HepG2 (cell line): ENCODE measurements around the gene AFF2. TPM values are rescaled to one million over a fixed set of nuclear protein-coding genes. Genes with fewer than 3 reads are reported as not detected.

Source experiments
- ATAC-seq: fragments of 200-7000 bp; cut with Tn5 transposase; 3 replicates; pipeline ENCODE4 v1.9.1; 2020; ENCODE audit warnings: mild to moderate bottlenecking, moderate library complexity
- BruUV-seq: library from RNA; stranded (reverse); fragments of 400-500 nt; replicated peaks from 2 replicates; lab custom pipeline; 2021; lab: Mats Ljungman, UMichigan
- CTCF ChIA-PET: fragments of 300-600 bp; formaldehyde crosslinking; extraction: SDS; loops from one replicate; lab custom pipeline; 2021; ENCODE audit warnings: low total read pairs, inconsistent platforms, low intra/inter-chr PET ratio; lab: Yijun Ruan, JAX
- POLR2A ChIA-PET: fragments of 350-600 bp; sonication (Branson Sonifier 250); formaldehyde crosslinking; loops from one replicate; lab custom pipeline; 2020; ENCODE audit warnings: antibody characterized with exemption, inconsistent platforms; lab: Yijun Ruan, JAX
- DNase-seq: peaks from one replicate; pipeline ENCODE4 v3.0.0-alpha.2; 2015; ENCODE audit warnings: low spot score
- FAIRE-seq: peaks from 3 replicates; lab custom pipeline; 2011; peaks lifted over from hg19 to GRCh38; lab: Jason Lieb, UNC
- H2AFZ ChIP-seq: one replicate; pipeline ENCODE4 v1.6.1; 2011; ENCODE audit warnings: low read length, inconsistent platforms
- H3K27ac ChIP-seq: fragments of 300-600 bp; 3 replicates; pipeline ENCODE4 v1.8.0; 2011; ENCODE audit warnings: mixed run types, mild to moderate bottlenecking, mixed read lengths, low read length, inconsistent platforms; ENCODE audit not compliant: insufficient read depth; ENCODE audit errors: extremely low read length
- H3K27me3 ChIP-seq, 2 experiments: fragments of 200-600 bp in 1 of 2; 2 replicates in 1 of 2; 3 replicates in 1 of 2; pipeline versions ENCODE4 v1.6.0 to v1.8.0; 2011; ENCODE audit warnings: low read length in 2 of 2, mild to moderate bottlenecking in 2 of 2, moderate library complexity in 2 of 2, inconsistent platforms in 1 of 2; ENCODE audit not compliant: insufficient read depth in 2 of 2, control insufficient read depth in 1 of 2
- H3K36me3 ChIP-seq, 2 experiments: fragments of 200-600 bp in 1 of 2; replicated peaks in 1 of 2; 2 replicates in 1 of 2; 3 replicates in 1 of 2; pipeline versions ENCODE4 v1.5.1 to v1.8.0; 2011; ENCODE audit warnings: low read length in 2 of 2, inconsistent platforms in 1 of 2; ENCODE audit not compliant: insufficient read depth in 2 of 2, control insufficient read depth in 1 of 2
- H3K4me1 ChIP-seq: 2 replicates; pipeline ENCODE4 v1.5.1; 2012; ENCODE audit warnings: low read length, inconsistent platforms; ENCODE audit not compliant: insufficient read depth
- H3K4me2 ChIP-seq: 2 replicates; pipeline ENCODE4 v1.6.0; 2011; ENCODE audit warnings: low read depth, low read length, inconsistent platforms
- H3K4me3 ChIP-seq, 3 experiments: fragments of 200-600 bp in 1 of 3; sonication (generic), shearing (Covaris generic) in 1 of 3; replicated peaks in 1 of 3; 2 replicates each; pipeline ENCODE4 v1.5.1; 2011 to 2016; ENCODE audit warnings: low read length in 3 of 3, inconsistent platforms in 2 of 3, low read depth in 2 of 3, mild to moderate bottlenecking in 2 of 3, control low read depth in 1 of 3, mixed read lengths in 1 of 3; ENCODE audit not compliant: insufficient read depth in 1 of 3
- H3K79me2 ChIP-seq: one replicate; pipeline ENCODE4 v1.6.1; 2011; ENCODE audit warnings: low read length, inconsistent platforms; ENCODE audit not compliant: insufficient read depth
- H3K9ac ChIP-seq: 2 replicates; pipeline ENCODE4 v1.6.0; 2011; ENCODE audit warnings: mild to moderate bottlenecking, low read depth, low read length, inconsistent platforms; ENCODE audit not compliant: insufficient read depth
- H3K9me3 ChIP-seq: 2 replicates; pipeline ENCODE4 v1.5.1; 2012; ENCODE audit warnings: mild to moderate bottlenecking, low read length
- H4K20me1 ChIP-seq: 2 replicates; pipeline ENCODE4 v1.6.0; 2011; ENCODE audit warnings: inconsistent platforms, mild to moderate bottlenecking, low read length, moderate library complexity; ENCODE audit not compliant: insufficient read depth
- AHDC1 ChIP-seq: sonication (generic); formaldehyde crosslinking; IDR thresholded peaks from 2 replicates; pipeline ENCODE4 v1.5.1; 2020; ENCODE audit warnings: mild to moderate bottlenecking, missing genetic modification reagents, borderline replicate concordance
- ISX ChIP-seq: sonication (generic); formaldehyde crosslinking; conservative IDR thresholded peaks from 2 replicates; pipeline ENCODE4 v1.5.0; 2020; ENCODE audit warnings: missing genetic modification reagents
- POLR2A ChIP-seq, 2 experiments: IDR thresholded peaks; 2 replicates each; pipeline ENCODE4 v1.6.1; 2011; ENCODE audit warnings: low read depth in 2 of 2, low read length in 2 of 2, mild to moderate bottlenecking in 1 of 2, moderate library complexity in 1 of 2; ENCODE audit not compliant: insufficient read depth in 1 of 2
- TEAD3 ChIP-seq: optimal IDR thresholded peaks from 2 replicates; pipeline ENCODE3; 2016; ENCODE audit warnings: borderline replicate concordance
- ZBTB33 ChIP-seq: sonication (generic); formaldehyde crosslinking; IDR thresholded peaks from 2 replicates; pipeline ENCODE4 v1.4.0; 2020; ENCODE audit warnings: missing genetic modification reagents
- ZNF17 ChIP-seq: sonication (generic); formaldehyde crosslinking; IDR thresholded peaks from 2 replicates; pipeline ENCODE4 v1.5.0; 2020; ENCODE audit warnings: mild to moderate bottlenecking, missing genetic modification reagents
- ZNF326 ChIP-seq: sonication (generic); formaldehyde crosslinking; IDR thresholded peaks from 2 replicates; pipeline ENCODE4 v1.4.0; 2020; ENCODE audit warnings: missing genetic modification reagents, borderline replicate concordance
- ZNF468 ChIP-seq: sonication (generic); formaldehyde crosslinking; IDR thresholded peaks from 2 replicates; pipeline ENCODE4 v1.8.0; 2022; ENCODE audit warnings: mild to moderate bottlenecking, moderate library complexity, missing genetic modification reagents
- ZNF609 ChIP-seq: sonication (generic); formaldehyde crosslinking; IDR thresholded peaks from 2 replicates; pipeline ENCODE4 v1.4.0; 2020; ENCODE audit warnings: mild to moderate bottlenecking, missing genetic modification reagents, borderline replicate concordance
- ZNF773 ChIP-seq: sonication (generic); formaldehyde crosslinking; IDR thresholded peaks from 2 replicates; pipeline ENCODE4 v1.4.0; 2020; ENCODE audit warnings: missing genetic modification reagents, borderline replicate concordance
- WGBS: methylation state at CpG from one replicate; pipeline ENCODE4 v1.1.6; 2017; ENCODE audit warnings: low lambda C conversion rate; 5-methylcytosine and 5-hydroxymethylcytosine counted together
- in situ Hi-C: cut with HindIII; loops from 2 replicates; pipeline ENCODE4 v1.10.0; 2017; ENCODE audit warnings: low pct_unique_long_range_greater_than_20kb; ENCODE audit not compliant: extremely low pct_ligation_motif_present
- intact Hi-C: fragments of 100-400 bp; cut with micrococcal nuclease; formaldehyde crosslinking; loops from one replicate; pipeline ENCODE4 v1.10.0; 2022; ENCODE audit not compliant: unreplicated experiment
- polyA plus RNA-seq, 8 experiments: library from polyadenylated mRNA; depleted of rRNA in 3 of 8; stranded (reverse) in 7 of 8; unstranded in 1 of 8; fragments of >200 nt; fragmentation: Illumina TruSeq in 4 of 8; extraction: Trizol in 4 of 8; gene quantifications; 2 replicates each; pipeline versions ENCODE4 v1.2.1 to v1.2.3, GENCODE V29; 2011 to 2016; ENCODE audit warnings: low read depth in 4 of 8, missing spikeins in 1 of 8, mixed read lengths in 1 of 8; ENCODE audit not compliant: insufficient read depth in 1 of 8
- total RNA-seq, 5 experiments: library from RNA; depleted of rRNA; stranded (reverse); fragments of >200 nt; fragmentation: Illumina TruSeq; extraction: Trizol; gene quantifications; 2 replicates each; pipeline ENCODE4 v1.2.3, GENCODE V29; 2016; ENCODE audit warnings: low read depth in 1 of 5

AFF2 gene
- total and polyA plus RNA-seq, 2 of the 13 experiments (the other 11 are each of a cell fraction or from before 2014, with no cell fraction given) = not detected

GRCh38 chrX:148850631-148851030, 350.2 kb downstream of the AFF2 start (continued):
- TF ChIP-seq ZNF609 (CRISPR knock-in tag) (no peak), ZNF773 (CRISPR knock-in tag) (no peak), ZNF326 (CRISPR knock-in tag) (no peak)

GRCh38 chrX:148854306-148854705, 353.9 kb downstream of the AFF2 start:
- DNase-seq (no peak), ATAC-seq (no peak), FAIRE-seq (no peak)
- no peak overlapping the region for H3K9ac ChIP-seq
- H3K4me1 ChIP-seq = no peaks in the 10 kb centered on the region
- no TSS peak for BruUV-seq
- POLR2A ChIA-PET = no interaction called here
- H4K20me1 ChIP-seq = no peaks in the 10 kb centered on the region
- no peaks in the 10 kb centered on the region for H3K36me3 ChIP-seq
- in situ Hi-C loops = no loop called here
- H3K79me2 ChIP-seq = no peaks in the 10 kb centered on the region
- CTCF ChIA-PET = no interaction called here
- intact Hi-C loops = no loop called here
- no peaks in the 10 kb centered on the region for H3K27me3 ChIP-seq
- no peaks in the 10 kb centered on the region for H3K9me3 ChIP-seq
- H3K4me3 ChIP-seq = no peak overlapping the region
- no peak overlapping the region for H3K4me2 ChIP-seq
- no peak overlapping the region for H2AFZ ChIP-seq
- 0% methylated on average over 3 of the region's 4 CpGs for WGBS
- no peak overlapping the region for H3K27ac ChIP-seq
- TF ChIP-seq ZBTB33 (CRISPR knock-in tag) (no peak), AHDC1 (CRISPR knock-in tag) (no peak), POLR2A (IDR thresholded peaks at IDR 0.05; ENCODE audit: insufficient read depth in 1 of 2, low read depth in 2 of 2, low read length in 2 of 2) (no peak), TEAD3 (CRISPR knock-in tag) (no peak), ZNF468 (CRISPR knock-in tag) (no peak), ISX (CRISPR knock-in tag) (no peak), ZNF17 (CRISPR knock-in tag) (no peak)
